ENCODE data around the gene FBN3.

GRCh38 chr19:8022275-8022674 lies 127.1 kb downstream of the FBN3 start:
- TF ChIP-seq CTCF (conservative IDR thresholded peaks at IDR 0.05 in 1 of 2, IDR thresholded peaks at IDR 0.05 in 1 of 2; ENCODE audit: extremely low read depth in 1 of 2, insufficient read depth in 1 of 2, low read depth in 1 of 2, low read length in 2 of 2) (no peak), EZH2 (IDR thresholded peaks at IDR 0.05; ENCODE audit: borderline replicate concordance, low read length) (no peak)

Data from mammary epithelial cell (primary cell).